CD4-positive, alpha-beta T cell treated with Interleukin-12 subunit alpha and Interleukin-12 subunit beta, for 1 hour (primary cell): ENCODE data around the gene SENP3.

Experiments used
- DNase-seq: peaks from one replicate; pipeline ENCODE4 v3.0.0-alpha.2; 2020

The SENP3 gene

DNA sequence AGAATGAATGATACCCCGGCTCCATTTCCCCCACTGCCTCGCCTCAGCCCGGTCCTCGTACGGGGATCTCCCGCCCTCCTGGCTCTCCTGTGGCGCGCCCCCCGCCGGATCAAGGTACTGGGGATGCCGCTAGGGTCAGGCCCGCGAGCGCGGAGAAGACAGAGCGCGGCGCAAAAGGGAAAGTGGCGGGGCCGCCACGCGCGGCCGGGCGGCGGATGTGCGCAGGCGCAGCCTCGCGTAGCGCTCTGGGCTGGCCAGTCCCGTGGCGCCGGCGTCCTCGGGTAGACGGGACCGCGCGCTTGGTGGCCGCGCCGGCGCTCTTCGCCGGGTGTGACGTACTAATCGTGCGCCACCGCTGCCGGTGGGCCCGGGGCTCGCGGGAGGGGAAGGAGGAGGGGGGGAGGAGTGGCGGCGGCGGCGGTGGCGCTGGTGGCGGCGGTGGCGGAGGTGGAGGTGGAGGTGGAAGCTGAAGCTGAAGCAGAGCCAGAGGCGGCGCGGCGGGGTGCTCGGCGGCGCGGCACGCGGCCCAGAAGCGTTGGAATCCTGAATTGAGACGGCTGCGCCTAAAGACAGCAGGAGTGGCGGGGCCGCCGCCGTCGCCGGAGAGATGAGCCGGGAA, at the start of gene SENP3:
TSS of gene SENP3 (plus strand) at position 331 of the 619 bp plus-strand sequence. CDS start 1,158 bp downstream, outside the sequence.
- peak; percentile 95 for DNase-seq

DNA sequence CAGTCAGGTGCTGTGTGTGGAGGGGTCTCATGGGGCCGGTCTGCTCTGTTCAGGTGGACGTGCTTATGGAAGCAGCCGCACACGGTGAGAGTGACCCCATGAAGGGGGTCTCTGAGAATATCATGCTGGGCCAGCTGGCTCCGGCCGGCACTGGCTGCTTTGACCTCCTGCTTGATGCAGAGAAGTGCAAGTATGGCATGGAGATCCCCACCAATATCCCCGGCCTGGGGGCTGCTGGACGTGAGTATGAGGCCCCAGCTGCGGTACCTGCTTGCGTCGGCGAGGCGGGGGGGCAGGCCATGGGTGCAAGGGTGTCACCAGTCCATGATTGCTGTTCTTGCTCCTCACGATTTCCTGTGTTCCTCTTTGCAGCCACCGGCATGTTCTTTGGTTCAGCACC, 49.6 kb upstream of the SENP3 start:
- DNase-seq, result no peak

DNA sequence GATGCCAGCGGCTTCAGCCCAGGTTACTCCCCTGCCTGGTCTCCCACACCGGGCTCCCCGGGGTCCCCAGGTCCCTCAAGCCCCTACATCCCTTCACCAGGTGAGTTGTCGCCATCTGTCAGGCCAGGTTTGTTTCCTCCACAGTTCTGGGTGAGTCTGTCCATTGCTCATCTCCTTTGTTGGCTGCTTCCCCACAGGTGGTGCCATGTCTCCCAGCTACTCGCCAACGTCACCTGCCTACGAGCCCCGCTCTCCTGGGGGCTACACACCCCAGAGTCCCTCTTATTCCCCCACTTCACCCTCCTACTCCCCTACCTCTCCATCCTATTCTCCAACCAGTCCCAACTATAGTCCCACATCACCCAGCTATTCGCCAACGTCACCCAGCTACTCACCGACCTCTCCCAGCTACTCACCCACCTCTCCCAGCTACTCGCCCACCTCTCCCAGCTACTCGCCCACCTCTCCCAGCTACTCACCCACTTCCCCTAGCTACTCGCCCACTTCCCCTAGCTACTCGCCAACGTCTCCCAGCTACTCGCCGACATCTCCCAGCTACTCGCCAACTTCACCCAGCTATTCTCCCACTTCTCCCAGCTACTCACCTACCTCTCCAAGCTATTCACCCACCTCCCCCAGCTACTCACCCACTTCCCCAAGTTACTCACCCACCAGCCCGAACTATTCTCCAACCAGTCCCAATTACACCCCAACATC, 48.7 kb upstream of the SENP3 start:
- DNase-seq, result no peak

DNA sequence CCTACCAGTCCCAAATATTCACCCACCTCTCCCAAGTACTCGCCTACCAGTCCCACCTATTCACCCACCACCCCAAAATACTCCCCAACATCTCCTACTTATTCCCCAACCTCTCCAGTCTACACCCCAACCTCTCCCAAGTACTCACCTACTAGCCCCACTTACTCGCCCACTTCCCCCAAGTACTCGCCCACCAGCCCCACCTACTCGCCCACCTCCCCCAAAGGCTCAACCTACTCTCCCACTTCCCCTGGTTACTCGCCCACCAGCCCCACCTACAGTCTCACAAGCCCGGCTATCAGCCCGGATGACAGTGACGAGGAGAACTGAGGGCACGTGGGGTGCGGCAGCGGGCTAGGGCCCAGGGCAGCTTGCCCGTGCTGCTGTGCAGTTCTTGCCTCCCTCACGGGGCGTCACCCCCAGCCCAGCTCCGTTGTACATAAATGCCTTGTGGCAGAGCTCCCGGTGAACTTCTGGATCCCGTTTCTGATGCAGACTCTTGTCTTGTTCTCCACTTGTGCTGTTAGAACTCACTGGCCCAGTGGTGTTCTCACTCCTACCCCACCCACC, 47.8 kb upstream of the SENP3 start:
- DNase-seq, result no peak

DNA sequence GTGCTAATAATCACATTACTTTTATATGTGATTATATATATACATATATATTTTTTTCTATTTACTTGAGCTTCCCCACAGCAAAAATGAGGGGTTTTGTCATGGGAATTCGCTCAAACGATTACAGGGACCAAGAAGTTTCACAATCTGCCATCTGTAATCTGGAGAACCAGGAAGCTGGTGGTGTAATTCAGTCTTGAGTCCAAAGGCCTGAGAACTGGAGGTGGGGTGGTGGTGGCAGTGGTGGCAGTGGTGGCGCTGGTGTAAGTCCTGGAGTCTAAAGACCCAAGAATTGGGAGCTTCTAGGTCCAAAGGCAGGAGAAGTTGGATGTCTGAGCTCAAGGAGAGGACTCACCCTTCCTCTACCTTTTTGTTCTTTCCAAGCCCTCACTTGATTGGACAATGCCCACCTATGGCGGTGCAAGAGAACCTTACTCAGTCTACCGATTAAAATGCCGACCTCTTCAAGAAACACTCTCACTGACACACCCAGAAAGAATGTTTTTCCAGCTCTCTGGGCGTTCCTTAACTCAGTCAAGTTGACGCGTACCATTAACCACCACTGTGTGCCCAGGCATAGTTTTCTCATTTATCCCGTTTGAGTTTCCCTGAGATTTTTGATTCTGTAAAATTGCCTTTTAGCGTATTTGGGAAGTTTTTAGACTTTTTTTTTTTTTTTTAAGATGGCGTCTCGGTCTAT, 45.7 kb upstream of the SENP3 start:
- no peak for DNase-seq

DNA sequence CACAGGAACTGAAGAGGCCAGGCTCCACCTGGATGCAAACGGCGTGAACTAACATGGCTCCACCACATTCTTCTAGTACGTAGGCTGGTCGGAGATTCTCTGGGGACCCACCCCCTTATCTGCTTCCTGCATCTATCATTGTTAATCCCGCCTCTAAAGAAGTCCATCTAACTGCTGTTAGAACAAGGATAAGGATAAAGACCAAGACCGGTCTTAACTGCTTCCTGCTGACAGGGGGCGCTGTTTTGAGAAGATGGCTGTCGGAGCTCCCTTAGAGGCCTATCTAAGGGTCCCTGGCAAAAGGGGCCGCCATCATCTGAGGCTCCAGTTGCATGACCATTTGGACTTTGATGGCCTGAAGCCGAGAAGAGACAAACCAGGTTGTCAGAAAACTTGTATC, 38.7 kb upstream of the SENP3 start:
- DNase-seq, result peak; percentile 64

DNA sequence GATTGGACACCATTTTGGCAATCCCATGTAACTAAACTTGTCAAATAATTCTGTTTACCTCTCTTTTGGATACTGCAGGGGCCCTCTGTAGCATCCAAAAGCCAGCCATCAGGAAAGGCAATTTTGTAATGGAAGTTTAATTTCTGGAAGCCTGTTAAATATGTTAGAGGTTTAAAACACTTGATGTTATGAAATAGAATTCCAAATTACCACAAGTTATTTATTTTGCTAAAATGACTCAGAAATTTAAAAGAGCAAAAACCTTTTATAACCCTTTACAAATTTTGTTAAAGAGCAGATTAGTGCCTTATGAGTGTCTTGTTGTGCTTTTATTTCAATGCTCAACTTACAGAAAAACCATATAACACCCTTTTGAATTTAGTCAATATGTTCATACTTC, 32.9 kb upstream of the SENP3 start:
- DNase-seq, result no peak

DNA sequence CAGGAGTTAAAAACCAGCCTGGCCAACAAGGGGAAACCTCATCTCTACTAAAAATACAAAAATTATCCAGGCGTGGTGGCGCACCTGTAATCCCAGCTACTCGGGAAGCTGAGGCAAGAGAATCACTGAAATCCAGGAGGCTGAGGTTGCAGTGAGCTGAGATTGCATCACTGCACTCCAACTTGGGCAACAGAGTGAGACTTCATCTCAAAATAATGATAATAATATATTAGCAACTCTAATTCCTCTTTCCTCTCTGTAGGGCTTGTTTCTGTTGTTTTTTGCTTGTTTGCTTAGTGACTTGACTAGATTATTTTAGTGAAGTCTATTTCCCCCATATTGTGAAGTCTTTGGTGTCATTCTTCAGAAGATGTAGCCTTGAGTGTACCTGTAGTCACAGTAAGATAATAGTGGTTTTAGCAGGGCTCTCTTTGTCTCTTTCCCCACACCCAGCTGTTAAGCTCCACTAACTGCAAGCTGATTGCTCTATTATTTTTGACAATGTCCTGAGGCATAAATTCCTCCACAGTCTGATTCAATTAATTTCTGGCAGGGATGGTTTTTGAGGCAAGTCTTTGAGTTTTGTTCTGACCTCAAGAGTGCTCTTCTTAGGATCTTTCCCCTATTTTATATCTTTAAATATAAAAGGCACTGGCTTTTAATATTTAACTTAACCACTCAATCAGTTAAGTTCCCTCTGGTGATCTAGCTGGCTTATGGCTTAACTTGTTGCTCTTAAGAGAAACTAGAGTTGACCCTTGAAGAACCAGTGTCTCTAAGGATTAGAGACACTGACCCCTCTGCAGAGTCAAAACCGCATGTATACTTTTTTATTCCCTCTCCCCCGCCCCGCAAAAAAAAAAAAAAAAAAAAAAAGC, 31.5 kb upstream of the SENP3 start:
- no peak for DNase-seq

DNA sequence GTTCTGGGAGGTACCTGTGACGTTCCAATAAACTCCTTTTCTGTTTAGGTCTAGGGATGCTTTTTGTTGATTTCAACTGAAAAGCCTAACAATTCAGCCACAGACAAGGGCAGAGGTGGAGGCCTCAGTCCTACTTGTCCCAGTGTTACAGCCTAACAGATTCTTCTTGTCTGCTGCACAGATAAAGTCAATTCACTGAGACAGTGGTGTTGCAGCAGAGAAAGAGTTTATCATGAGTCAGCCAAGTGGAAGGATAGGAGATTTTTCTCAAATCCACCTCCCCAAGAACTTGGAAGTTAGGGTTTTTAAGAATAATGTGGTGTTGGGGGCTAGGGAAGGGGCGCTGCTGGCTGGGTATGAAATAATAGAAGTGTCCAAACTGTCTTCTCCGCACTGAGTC, 23.7 kb upstream of the SENP3 start:
- no peak for DNase-seq

DNA sequence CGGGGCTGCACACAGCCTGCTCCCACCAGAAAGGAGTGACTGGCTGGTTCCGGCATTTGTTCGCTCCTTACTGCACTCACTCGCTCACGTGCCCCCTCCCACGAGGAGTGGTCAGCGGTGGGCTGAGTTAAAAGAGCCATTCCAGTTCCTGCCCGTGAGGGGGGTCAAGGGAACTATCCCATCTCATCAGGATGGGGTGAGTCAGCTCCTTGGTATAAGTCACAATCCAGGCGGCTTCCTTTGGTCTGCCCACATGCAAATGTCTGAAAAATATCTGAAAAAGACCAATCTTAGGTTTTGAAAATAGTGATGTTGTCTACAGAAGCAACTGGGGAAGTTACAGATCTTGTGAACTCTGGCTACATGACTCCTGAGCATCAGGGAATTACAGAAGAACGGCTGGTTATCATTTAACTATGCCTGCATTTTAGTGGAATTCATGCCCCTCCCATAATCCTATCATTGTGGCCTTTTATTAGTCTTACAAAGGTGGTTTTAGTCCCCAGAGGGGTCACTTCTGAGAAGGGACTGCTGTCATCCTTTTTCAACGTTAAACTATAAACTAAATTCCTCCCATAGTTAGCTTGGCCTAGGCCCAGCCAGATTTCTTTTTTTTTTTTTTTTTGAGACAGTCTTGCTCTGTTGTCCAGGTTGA, 22.7 kb upstream of the SENP3 start:
- DNase-seq, result no peak

DNA sequence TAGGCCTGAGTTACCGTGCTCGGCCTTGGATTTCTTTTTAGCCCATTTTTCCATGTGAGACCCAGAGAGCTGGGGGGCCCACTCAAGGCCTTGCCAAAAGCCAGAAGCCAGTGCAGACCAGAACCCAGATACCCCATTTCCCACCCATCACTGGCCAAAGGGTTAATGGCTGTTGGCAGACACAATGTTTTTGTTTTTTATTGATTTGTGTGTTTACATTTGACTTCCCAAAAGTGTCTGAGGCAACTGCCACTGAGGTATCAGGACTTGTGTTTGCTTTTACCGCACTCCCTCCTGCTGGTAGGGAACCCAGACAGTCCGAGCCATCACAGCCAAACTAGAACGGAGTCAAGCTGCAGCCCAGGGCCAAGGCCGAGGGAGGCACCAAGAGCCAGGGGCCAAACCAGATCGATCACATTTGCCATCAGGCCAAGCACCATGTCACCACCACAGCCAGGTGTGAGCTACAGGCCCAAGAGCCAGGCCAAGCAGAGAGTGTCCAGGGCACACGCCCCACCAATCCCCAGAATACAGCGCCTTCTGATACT, 20.6 kb upstream of the SENP3 start:
- DNase-seq, result no peak

DNA sequence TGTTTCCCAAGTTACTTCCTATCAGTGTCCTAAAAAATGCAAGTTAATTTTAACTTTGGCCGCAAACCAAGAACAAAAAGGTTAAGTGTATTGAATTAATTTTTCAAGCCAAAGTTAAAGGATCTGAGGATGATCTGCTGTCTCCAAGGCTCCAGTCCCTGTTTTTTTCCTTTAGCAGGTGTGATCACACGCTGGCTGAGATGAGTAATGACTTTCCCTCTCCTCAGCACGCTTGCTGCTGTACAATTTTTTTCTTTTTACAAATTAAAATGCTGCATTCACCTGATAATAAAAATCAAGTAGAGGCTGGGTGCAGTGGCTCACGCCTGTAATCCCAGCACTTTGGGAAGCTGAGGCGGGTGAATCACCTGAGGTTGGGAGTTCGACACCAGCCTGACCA, 16.8 kb upstream of the SENP3 start:
- no peak for DNase-seq

DNA sequence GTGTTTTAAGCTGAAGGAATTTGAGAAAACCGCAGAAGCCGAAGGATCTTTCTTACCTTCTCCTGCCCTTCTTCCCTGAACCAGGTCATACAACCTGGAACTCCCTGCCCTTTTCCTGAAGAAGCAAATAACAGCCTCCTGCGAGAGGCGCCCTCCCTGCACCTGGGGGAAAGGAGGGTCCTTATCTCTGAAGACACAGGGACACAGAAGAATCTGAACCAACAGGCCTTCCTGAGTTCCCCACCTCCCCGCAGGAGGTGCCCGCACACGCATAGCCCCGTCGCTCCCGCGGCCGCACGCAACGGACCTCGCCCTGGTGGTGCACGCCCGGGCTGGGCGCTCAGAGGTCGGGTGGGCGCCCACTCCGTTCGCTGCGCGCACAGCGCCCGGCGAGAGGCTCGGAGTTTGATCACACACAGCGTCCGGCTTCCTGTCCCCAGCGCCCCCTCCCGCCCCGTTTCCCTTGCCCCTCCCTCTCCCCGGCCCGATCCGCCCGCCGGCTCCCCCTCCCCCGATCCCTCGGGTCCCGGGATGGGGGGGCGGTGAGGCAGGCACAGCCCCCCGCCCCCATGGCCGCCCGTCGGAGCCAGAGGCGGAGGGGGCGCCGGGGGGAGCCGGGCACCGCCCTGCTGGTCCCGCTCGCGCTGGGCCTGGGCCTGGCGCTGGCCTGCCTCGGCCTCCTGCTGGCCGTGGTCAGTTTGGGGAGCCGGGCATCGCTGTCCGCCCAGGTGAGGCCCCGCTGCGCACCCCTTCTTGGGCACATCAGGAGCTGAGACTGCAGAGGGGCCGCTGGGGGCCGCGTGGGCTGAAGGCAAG, 12.9 kb upstream of the SENP3 start, which contains the start of gene TNFSF12:
TSS of gene TNFSF12 (plus strand) at position 474 of the 816 bp plus-strand sequence. CDS start at position 570, 96 bp downstream.
- peak; percentile 63 for DNase-seq

DNA sequence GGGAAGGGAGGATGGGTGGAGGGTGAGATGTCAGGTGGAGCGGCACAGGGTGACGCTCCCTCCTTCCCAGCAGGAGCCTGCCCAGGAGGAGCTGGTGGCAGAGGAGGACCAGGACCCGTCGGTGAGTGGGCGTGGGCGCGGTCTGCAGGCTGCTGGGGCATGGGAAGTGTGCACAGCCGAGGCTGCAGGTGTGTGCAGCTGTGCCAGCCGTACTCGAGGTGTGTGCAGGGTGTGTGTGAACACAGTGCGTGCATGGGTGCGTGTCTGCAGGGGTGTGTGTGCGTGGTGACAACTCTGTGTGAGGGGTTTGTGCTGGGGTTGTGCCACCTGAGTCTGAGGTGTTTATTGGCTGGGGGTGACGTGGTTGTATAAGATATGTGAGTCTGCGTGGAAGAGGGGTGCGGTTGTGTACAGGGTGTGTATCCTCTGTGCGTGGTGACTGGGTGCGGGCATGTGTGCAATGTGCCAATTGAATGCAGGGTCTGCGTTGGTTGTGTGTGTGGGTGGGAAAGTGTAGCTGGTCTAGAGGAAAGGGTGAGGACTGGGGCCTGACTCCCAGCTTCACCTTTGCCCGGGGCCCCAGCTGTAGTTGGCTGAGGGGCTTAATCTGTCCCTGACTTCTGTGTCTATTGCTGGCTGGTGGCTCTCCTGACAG, 12.2 kb upstream of the SENP3 start:
- peak; percentile 45 for DNase-seq

DNA sequence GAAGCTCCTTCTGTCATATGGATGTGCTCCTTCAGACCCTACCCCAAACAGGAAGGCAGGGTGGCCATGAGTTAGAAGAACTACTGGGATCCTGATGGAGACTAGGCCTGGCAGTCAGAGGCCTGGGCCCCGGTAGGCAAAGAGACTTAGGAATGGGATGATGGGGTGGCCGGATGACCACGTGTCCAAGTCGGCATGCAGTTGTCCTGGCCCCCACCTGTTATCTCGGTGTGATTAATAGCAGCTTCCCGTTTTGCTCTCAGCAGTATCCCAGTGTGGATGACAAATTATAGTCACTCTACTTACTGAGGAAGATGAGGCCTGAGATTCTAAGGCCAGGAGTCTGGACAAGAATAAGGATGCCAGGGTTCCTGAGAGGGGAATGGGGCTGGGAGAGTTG, 11.4 kb upstream of the SENP3 start:
- DNase-seq, result no peak

DNA sequence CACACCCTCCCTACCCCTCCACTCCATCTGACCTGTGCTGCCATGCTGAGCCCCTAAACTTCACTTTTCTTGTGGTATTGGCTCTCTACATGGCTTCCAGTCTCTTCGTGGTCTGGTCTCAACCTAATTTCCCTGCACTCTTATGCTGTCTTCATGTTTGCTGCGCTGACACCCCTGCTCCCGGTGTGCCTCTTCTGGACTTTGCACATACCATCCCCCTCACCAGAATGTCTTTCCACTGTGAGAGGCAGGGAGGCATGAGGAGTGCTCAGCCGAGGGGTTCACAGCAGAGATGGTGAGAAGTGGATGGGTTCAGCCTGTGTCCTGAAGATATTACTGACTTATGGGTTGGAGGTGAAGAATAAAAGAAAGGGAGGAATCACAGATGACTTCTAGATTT, 10.3 kb upstream of the SENP3 start:
- no peak for DNase-seq

DNA sequence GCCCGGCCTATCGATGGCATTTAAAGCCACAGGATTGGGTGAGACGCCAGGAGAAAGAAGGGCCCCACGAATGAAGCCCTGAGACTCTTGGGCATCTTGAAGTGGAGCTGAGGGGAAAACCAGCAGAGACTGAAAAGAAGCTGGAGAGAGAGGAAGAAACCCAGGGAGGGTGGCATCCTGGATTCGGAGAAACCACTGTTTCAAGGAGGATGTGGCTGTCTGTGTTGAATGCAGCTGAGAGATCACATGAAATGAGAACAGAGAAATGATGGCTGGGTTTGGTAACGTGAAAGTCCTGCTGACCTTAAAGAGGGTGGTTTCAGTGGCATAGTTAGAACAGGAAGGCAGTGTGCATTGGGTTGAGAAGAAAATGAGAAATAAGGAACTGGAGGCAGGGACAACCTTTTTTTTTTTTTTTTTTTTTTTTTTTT, 9.1 kb upstream of the SENP3 start:
- peak; percentile 55 for DNase-seq

DNA sequence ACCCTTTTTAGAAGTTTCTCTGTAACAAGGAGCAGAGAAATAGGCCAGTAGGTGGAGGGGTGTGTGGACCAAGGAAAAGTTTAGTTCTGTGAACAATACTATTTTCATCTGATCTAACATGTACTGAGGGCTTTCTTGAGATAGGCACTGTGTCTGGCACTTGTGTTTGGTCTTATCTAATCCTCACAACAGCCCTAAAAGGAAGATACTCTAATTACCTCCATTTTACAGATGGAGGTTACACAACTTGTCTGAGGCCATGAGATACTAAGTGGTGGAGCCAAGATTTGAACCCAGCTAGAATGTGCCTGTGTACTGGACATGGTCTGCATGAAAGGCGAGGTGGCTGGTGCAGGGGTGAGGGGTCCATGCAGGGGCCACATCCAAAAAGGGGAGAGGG, 8.4 kb upstream of the SENP3 start:
- DNase-seq, result no peak

DNA sequence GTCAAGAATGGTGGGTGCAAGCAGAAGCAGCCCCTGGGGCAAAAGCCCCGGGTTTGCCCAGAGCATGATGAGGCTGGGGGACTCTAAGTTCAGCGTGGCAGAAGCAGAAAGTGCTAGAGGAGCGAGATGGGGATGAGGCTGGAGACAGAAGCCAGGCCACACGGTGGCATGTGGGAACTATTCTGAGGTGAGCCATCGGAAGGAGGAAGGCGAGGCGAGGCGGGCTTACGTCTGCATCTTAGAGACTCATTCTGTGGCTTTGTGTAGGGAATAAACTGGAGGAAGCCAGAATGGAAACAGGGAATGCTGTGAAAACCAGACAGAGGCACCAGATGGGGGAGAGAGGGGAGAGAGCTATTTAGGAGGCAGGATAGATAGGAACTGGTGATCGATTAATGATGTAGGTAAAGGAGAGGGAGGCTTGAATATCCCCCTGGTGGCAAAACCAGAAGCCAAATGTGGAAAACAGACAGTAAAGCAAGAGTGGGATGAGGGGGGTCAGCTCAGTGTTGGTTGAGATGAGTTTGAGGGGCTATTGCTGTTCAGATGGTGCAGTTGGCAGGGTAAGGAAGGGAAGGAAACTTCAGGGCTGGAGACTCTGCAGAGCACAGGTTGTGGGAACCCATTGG, 6.3 kb upstream of the SENP3 start:
- DNase-seq, result no peak

DNA sequence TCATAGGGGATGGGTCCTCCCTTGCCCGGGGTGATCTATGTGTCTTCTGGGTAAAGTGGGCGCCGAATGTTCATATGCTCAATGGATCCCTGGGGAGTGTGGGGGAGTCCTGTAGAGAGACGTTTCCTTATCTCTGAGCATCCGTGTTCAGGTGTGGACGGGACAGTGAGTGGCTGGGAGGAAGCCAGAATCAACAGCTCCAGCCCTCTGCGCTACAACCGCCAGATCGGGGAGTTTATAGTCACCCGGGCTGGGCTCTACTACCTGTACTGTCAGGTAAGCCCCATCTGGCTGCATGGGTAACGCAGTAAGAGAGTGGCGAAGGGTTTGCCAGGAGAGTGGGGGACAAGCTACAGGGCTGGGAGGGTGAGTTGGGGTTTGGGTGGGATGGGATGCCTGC, 5.1 kb upstream of the SENP3 start:
- no peak for DNase-seq
